ENCODE data around the gene SHISA6.

DNA sequence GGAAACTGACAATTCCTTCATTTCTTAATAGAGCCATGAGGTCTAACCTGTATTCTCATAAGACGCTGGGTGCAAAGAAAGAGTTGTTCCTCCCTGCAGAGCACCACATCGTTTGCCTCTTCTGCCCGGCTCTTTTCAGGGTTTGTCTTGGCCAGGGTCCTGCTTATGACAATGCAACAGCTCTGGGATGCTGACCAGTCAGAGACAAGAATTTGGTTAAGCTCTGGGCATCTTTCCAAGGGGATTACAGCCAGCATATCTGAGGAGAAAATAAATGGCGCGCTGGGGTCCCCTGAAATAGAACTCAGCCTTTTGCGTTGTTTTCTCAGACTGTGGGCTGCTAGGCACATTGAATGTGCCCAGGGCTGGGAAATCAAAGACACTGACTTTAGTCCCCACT is 128.6 kb downstream of the SHISA6 start:
- TF ChIP-seq EZH2 (IDR thresholded peaks at IDR 0.05; ENCODE audit: borderline replicate concordance, low read depth, low read length, poor library complexity, severe bottlenecking) = no peak
- TF ChIP-seq, protein P1, sequence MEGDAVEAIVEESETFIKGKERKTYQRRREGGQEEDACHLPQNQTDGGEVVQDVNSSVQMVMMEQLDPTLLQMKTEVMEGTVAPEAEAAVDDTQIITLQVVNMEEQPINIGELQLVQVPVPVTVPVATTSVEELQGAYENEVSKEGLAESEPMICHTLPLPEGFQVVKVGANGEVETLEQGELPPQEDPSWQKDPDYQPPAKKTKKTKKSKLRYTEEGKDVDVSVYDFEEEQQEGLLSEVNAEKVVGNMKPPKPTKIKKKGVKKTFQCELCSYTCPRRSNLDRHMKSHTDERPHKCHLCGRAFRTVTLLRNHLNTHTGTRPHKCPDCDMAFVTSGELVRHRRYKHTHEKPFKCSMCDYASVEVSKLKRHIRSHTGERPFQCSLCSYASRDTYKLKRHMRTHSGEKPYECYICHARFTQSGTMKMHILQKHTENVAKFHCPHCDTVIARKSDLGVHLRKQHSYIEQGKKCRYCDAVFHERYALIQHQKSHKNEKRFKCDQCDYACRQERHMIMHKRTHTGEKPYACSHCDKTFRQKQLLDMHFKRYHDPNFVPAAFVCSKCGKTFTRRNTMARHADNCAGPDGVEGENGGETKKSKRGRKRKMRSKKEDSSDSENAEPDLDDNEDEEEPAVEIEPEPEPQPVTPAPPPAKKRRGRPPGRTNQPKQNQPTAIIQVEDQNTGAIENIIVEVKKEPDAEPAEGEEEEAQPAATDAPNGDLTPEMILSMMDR (conservative IDR thresholded peaks at IDR 0.05; ENCODE audit: low read depth, low read length) = no peak

Measured in A673 (cell line).